Adipose tissue (tissue), 3 donors: Measurements from ENCODE around the gene CADPS2. TPM values are rescaled to one million over a fixed set of nuclear protein-coding genes. Genes with fewer than 3 reads are reported as not detected.
"Not testable (repeated sequence)": the region's sequence is repeated elsewhere in the genome, so short reads cannot be mapped to it uniquely, and the experiment has no call there.

Experiments
- H3K27ac ChIP-seq: one replicate; pipeline ENCODE4 v1.5.1; 2013; ENCODE audit warnings: low read depth, low read length
- WGBS, 3 donors: extraction: QIAGEN DNeasy Blood & Tissue Kit; methylation state at CpG; one replicate each; pipeline ENCODE4 v1.1.7; 2013; 5-methylcytosine and 5-hydroxymethylcytosine counted together
- polyA plus RNA-seq, 3 donors: library from polyadenylated mRNA; stranded (reverse); fragments of 200-250 nt; gene quantifications; one replicate each; pipeline ENCODE4 v1.2.3, GENCODE V29; 2013
- donor health status: healthy with polysubstance abuse.
- donor health status: Bipolar disorder and iron deficiency.
- donor health status: healthy.

The CADPS2 gene
- polyA plus RNA-seq, 3 donors = 7.3 to 14.8 (median 11.5) TPM

DNA sequence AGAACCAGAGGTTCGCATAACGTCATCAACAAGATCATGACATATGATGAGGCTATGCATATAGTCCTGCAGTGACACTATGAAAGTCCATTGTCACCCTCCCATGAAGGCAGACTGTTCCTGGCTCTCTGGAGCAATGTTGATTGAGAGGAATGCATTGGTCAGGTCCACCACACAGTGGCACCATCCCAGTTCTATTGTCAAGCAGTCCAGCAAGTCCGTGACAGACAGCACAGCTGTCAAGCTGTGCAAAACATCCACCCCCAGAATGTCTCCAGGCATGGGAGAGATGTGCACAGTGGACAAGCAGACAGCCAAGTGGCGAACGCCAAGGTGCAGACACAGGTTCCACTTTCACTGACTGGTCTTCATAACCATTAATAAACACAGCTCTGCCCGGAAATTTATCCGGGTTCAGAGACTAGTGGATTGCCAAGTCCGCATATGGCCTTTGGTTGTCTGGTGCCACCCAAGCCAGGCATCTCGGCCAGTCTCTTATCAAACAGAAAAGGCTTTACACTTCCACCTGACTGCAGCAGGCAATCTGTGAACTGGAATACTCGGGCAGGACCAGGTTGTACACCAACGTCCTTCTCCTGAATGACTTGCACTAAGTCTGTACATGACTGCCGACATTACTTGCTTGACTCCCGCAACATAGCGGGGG is 194.6 kb downstream of the CADPS2 start:
- no peak overlapping the region for H3K27ac ChIP-seq
- WGBS, 3 donors = 92 to 95% (median 93%) methylated on average over 14 of the region's 14 CpGs

DNA sequence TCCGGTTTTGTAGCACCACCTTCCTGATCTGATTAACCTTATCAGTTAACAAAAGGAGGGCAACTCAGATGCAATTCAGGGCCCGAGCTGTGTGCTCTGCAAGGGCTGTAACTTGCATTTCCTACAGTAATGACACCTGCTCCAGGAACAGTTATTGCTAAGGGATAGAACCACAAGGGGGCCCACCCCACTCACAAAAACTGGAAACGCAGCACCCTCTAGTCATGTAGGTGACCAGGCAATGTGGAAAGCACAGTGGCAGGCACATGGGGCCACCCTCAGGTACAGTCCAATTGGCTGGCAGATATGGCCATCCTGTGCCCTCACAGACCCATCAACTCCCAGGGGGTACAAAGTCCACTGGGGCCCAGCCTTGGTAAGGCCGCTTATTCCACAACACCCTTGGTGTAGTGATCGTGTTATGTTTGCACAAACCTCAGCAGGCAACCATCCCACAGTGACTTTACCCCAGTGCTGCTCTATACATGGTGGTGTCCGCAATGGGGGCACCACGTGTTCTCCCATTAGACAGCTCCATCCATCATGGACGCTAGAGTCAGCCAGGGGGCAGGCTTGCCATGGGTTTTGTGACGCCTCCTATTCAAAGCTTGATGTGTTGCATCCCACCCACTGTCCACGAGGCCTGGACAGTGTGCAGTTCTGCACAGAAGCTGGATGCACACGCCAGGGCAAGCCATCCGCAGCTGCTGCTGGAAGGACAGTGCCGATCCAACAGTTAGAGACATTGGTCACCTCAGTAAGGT is 196.7 kb downstream of the CADPS2 start:
- WGBS, 3 donors = 91 to 94% (median 92%) methylated on average over 13 of the region's 13 CpGs
- H3K27ac ChIP-seq = no peak overlapping the region

DNA sequence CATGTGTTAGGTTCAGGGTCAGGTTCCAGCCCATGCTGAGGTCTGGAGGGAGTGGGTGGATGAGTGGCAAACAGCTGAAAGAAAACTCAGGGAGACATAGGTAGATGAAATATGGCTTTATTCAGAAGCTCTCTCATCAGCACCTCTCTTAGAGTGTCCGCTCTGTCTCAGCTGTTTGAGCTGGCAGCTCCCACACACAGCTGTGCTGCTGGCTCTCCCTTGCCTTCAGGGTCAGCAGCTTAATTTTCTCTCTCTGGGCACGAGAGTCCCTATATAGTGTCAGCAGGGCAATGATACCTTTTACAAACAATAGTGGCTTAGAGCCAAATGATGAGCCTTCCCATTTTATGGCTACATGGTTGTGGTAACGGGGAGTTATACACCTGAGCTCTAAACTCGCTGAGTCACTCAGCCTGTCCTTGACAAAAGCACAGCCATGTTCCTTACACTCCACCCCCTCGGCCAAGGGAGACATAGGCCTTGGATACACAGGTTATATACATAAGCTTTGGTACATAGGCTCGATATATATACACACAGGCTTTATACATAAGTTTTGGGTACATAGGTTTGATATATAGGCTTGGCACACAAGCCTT is 197.8 kb downstream of the CADPS2 start:
- H3K27ac ChIP-seq = no peak overlapping the region
- WGBS, 3 donors = 70 to 77% (median 75%) methylated on average over 6 of the region's 6 CpGs

DNA sequence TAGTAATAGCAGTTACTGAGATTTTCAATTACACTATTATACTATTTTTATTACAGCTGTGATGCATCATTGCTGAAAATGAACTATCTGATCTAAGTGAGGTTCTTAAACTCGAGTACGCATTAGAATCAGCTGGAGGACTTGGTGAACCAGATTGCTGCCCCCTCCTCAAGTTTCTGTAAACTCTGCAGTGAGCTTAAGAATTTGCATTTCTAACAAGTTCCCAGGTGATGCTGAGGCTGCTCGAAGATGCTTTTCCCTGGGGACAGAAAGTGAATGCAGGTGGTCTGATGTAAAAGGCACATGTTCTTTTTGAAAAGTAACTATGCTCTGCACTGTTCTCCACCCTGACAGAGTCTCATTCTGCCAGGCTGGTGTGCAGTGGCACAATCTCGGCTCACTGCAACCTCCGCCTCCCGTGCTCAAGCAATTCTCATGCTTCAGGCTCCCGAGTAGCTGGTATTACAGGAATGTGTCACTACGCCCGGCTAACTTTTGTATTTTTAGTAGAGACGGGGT is 199.8 kb downstream of the CADPS2 start:
- H3K27ac ChIP-seq = no peak overlapping the region
- WGBS, 3 donors = 70 to 87% (median 74%) methylated on average over 10 of the region's 10 CpGs

DNA sequence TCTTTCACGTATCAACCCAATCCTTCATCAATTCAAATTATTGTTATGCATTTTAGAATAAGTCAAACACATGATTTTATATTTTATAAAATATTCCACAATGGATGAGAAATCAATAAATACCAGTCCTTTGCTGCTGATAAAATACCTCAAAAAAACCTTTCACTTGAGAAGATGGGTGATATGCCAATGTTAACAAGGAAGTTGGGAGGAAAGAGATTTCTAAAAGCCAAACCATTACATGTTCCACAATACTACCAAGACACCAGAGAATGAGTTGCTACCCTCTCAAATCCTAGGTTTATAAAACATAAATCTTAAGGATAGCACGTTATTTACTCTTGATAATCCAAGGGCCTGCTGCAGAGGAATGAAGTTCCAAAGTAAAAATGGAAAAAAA is 201.8 kb downstream of the CADPS2 start:
- 39 to 80% (median 69%) methylated on average over 2 of the region's 2 CpGs for WGBS, 3 donors
- H3K27ac ChIP-seq = no peak overlapping the region

DNA sequence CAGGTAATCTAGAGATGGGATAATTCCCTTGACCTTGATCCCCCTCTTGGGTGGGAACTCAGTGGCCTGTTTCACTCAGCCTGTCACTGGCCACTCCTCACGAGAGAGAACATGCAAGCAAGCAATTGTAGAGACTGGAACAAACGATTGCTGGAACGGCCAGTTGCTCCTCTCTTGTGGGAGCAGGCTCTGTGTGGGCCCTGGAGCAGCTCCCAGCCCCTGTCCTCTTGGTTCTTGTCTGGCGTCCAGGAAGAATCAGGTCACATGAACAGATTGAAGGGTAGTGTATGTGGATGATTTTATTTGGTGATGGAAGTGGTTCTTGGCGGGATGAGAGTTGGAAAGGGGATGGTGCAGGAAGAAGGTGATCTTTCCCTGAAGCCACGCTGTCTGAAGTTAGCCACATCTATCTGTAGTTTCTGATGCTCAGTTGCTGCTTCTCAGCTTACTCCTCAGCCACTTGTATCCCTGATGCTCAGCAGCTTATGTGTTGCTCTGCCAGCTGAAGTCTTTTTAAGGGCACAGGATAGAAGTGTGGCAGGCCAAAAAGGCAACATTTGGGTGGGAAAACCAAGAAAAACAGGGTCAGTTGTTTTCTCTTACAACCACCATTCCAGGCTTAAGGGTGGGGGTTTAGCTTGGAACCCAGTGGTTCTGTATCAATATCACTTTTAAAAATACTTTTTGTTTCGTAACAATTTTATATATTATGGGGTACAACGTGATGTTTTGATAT is 203.3 kb downstream of the CADPS2 start:
- WGBS, 3 donors = 74 to 89% (median 75%) methylated on average over 8 of the region's 8 CpGs
- no peak overlapping the region for H3K27ac ChIP-seq

DNA sequence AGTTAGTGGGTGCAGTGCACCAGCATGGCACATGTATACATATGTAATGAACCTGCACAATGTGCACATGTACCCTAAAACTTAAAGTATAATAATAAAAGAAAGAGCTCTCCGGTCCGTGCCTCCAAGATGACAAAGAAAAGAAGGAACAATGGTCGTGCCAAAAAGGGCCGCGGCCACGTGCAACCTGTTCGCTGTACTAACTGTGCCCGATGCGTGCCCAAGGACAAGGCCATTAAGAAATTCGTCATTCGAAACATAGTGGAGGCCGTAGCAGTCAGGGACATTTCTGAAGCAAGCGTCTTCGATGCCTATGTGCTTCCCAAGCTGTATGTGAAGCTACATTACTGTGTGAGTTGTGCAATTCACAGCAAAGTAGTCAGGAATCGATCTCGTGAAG is 205.1 kb downstream of the CADPS2 start:
- 97 to 99% (median 98%) methylated on average over 16 of the region's 16 CpGs for WGBS, 3 donors
- H3K27ac ChIP-seq = not testable (repeated sequence)

DNA sequence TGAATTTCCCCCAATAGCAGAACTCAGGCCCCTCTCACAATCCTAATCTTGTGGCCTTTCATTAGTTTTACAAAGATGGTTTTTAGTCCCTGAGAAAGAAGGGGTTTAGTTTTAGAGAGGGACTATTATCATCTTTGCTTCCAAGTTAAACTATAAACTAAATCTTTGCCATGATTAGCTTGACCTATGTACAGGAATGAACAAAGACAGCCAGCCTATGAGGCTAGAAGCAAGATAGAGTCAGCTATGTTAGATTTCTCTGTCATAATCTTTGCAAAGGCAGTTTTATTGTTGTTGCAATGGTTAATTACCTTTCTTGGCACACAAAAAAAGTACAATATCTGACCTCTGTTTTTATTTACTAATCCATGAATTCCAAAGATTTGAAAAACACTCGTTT is 206.4 kb downstream of the CADPS2 start:
- no peak overlapping the region for H3K27ac ChIP-seq
- WGBS, 3 donors = 19 to 82% (median 65%) methylated on average over 1 of the region's 1 CpG

DNA sequence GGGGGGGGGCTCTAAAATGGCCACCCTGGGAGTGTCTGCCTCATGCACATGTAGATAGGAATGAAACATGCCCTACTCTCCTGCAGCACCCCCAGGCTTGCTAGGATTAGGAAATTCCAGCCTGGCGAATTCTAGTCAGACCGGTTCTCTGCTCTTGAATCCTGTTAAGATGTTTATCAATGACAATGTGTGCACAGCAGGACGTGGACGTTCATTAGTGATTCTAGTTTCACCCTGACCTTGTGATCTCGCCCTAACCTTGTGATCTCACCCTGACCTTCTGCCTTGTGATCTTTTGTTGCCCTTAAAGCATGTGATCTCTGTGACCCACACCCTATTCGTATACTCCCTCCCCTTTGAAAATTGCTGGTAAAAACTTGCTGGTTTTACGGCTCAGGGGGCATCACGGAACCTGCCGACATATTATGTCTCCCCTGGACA is 207.0 kb downstream of the CADPS2 start:
- H3K27ac ChIP-seq = not testable (repeated sequence)
- WGBS, 3 donors = 48 to 80% (median 76%) methylated on average over 9 of the region's 9 CpGs

DNA sequence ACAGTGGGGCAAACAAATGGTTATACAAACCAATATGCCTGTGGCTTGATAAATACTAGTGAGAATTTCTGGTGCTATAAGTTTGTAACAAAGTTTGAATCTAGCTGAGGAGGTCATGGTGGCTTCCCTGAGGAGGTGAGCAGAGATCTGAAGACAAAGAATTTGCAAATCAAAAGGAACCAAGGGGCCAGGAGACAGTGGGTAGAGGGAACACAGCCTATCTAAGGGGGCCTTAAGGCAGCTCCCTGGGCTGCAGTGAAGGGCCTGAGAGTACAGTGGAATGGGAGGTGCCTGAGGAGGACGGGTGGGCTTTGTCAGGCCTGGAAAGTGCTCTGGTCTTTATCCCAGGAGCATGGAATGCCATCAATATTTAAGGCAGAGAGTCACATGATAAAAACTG is 209.1 kb downstream of the CADPS2 start:
- H3K27ac ChIP-seq = no peak overlapping the region
- 44 to 82% (median 63%) methylated on average over 1 of the region's 1 CpG for WGBS, 3 donors

DNA sequence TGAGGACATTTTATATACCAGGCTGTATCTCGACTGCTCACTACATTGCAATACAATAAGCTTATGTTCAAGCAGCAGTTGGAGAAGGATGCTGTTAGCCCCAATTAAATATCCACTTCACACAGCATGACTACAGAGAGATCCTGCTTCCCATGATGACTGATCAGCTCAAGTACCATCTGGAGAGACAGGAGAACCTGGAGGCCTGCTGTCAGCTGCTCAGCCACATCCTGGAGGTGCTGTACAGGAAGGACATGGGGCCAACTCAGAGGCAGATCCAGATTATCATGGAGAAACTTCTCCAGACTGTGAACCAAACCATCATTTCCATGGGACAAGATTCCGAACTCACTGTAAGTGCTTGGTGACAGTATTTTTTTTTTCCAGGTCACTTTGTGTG is 209.8 kb downstream of the CADPS2 start:
- WGBS, 3 donors = 61 to 83% (median 82%) methylated on average over 2 of the region's 2 CpGs
- H3K27ac ChIP-seq = no peak overlapping the region

DNA sequence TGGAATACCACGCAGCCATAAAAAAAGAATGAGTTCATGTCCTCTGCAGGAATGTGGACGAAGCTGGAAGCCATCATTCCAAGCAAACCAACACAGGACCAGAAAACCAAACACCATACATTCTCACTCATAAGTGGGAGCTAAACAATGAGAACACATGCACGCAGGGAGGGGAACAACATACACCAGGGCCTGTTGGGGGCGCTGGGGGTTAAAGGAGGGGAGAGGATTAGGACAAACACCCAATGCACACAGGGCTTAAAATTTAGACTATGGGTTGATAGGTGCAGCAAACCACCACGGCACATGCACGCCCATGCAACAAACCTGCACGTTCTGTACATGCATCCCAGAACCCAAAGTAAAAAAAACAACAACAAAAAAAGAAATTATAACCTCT is 210.6 kb downstream of the CADPS2 start:
- WGBS, 3 donors = 93 to 96% (median 94%) methylated on average over 7 of the region's 7 CpGs
- no peak overlapping the region for H3K27ac ChIP-seq

DNA sequence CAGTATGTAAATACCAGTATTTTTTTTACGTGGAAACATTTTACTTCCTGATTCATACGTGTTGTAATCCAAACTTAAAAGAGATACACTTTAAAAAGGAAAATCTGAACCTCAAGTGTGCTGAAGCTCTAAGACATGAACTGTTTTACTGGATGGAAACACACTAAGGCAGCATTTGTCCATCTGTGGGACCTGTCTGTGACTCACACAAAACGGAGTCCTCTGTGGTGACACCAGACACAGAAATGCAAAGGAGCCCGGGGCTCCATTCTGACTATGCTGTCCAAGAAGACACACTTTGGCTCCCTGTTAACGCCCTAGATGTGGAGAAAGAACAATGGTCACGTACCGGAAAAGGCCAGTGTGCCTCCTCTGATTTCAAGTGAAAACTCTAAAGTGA is 211.2 kb downstream of the CADPS2 start:
- no peak overlapping the region for H3K27ac ChIP-seq
- WGBS, 3 donors = 57 to 67% (median 57%) methylated on average over 7 of the region's 7 CpGs

DNA sequence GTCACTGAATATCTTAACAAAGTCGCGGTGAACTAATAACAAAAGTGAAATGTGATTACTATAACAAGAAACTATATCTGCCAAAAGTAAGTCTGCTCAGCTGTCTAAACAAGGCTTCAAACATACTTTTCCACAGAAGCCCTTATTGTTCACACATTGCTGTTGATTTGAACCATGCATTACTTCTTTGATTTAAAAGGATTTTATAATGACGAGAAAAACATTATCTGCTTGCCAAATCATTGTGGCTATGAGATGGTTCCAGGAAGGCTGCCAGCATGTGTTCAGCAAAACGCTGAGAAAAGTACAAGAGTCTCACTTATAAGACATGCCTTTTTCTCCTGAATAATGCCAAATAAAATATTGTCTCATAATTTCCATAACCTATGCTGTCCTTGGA is 211.8 kb downstream of the CADPS2 start:
- H3K27ac ChIP-seq = no peak overlapping the region
- 19 to 42% (median 25%) methylated on average over 4 of the region's 4 CpGs for WGBS, 3 donors

DNA sequence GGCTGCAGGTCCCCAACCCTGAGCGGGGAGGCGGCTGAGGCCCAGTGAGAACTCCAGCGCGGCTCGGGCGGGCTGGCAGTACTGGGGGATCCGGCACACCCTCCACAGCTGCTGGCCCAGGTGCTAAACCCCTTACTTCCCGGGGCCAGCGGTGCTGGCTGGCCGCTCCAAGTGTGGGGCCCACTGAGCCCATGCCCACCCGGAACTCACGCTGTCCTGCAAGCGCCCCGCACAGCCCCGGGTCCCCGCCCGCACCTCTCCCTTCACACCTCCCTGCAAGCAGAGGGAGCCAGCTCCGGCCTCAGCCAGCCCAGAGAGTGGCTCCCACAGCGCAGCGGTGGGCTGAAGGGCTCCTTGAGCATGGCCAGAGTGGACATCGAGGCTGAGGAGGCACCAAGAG is 212.3 kb downstream of the CADPS2 start:
- WGBS, 3 donors = 94 to 97% (median 94%) methylated on average over 14 to 21 of the region's 21 CpGs
- H3K27ac ChIP-seq = no peak overlapping the region

DNA sequence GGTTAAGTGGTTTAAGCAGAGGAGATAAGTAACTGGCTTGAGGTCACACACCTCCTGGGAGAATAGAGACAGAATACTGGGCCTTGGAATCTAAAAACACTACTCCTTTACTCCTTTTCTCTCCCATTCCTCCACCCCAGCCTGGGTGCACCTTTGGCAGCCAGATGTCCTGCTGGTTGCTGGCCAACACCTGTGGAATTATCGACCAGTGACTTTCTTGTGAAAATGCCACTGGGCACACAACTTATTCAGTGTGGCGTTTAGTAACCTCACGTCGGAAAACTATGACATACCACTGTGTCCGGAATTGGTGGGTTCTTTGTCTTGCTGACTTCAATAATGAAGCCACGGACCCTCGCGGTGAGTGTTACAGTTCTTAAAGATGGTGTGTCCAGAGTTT is 213.7 kb downstream of the CADPS2 start:
- 63 to 97% (median 92%) methylated on average over 8 of the region's 8 CpGs for WGBS, 3 donors

DNA sequence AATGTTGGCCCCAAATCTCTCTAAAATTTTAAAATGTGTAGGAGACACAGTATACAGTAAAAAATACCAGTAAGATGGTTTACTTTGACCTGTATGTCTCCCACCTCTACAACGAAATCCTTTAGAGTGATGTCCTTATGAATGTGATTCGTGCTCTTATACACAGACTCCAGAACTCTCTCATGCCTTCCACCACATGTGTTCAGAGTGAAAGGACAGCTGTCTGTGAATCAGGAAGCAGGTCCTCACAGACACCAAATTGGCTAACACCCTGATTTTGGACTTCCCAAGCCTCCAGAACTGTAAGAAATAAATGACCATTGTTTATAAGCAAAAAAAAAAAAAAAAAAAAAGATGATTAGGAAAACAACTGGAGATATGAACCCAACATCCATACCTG is 222.5 kb downstream of the CADPS2 start:
- 73 to 91% (median 74%) methylated on average over 2 of the region's 2 CpGs for WGBS, 3 donors
- no peak overlapping the region for H3K27ac ChIP-seq

More for the DNA sequence above, 213.7 kb downstream of the CADPS2 start:
- no peak overlapping the region for H3K27ac ChIP-seq

DNA sequence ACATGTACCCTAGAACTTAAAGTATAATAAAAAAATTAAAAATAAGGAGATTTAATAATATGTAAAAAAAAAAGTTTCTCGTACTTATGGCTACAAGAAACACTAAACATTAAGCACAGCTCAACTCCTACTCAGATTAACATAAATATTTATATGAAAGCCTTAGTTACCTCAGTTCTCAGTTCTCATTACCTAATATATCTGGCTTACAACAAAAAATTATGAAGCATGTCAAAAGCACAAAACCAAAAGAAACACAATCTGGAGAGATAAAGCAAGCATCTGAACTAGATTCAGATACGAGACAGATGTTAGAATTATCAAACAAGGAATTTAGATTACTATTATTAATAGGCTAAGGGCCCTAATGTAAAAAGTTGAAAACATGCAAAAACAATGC is 227.4 kb downstream of the CADPS2 start:
- H3K27ac ChIP-seq = no peak overlapping the region
- 66 to 93% (median 73%) methylated on average over 2 of the region's 2 CpGs for WGBS, 3 donors

DNA sequence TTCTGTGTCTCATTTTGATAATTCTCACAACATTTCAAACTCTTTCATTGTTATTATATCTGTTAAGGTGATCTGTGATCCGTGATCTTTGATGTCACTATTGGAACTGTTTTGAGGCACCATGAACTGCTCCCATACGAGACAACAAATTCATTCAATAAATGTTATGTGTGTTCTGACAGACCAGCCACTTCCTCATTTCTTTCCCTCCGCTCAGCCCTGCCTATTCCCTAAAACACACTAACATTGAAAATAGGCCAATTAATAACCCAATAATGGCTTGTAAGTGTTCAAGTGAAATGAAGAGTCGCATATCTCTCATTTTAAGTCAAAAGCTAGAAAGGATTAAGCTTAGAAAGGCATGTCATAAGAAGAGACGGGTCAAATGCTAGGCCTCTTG is 232.6 kb downstream of the CADPS2 start:
- 81 to 91% (median 87%) methylated on average over 5 of the region's 5 CpGs for WGBS, 3 donors
- H3K27ac ChIP-seq = no peak overlapping the region
